Colon (tissue), 2 donors: Measurements from ENCODE around the gene NOTCH3.

Source experiments
- FAIRE-seq: peaks from 2 replicates; lab custom pipeline; 2012; peaks lifted over from hg19 to GRCh38; lab: Jason Lieb, UNC
- donor health status: control.
- donor health status: control.

NOTCH3 gene

GRCh38 chr19:15200553-15201364, at the start of gene NOTCH3:
Gene NOTCH3, minus strand, starts transcription at chr19:15200995. Its CDS starts 90 bp downstream, at chr19:15200905.
- FAIRE-seq: no peak

GRCh38 chr19:15250640-15250993, 49.8 kb upstream of the NOTCH3 start:
- FAIRE-seq: no peak

GRCh38 chr19:15249972-15250639, 49.3 kb upstream of the NOTCH3 start:
- no peak for FAIRE-seq

- FAIRE-seq: no peak
Measured at GRCh38 chr19:15249528-15249874, 48.7 kb upstream of the NOTCH3 start.

GRCh38 chr19:15248648-15249527, 48.1 kb upstream of the NOTCH3 start:
- no peak for FAIRE-seq

- no peak for FAIRE-seq
Measured at GRCh38 chr19:15248106-15248505, 47.3 kb upstream of the NOTCH3 start.

- no peak for FAIRE-seq
Measured at GRCh38 chr19:15247107-15248014, 46.6 kb upstream of the NOTCH3 start.

- no peak for FAIRE-seq
Measured at GRCh38 chr19:15246198-15246481, 45.3 kb upstream of the NOTCH3 start.

GRCh38 chr19:15245370-15246197, 44.8 kb upstream of the NOTCH3 start:
- no peak for FAIRE-seq

- FAIRE-seq: no peak
Measured at GRCh38 chr19:15244808-15245207, 44.0 kb upstream of the NOTCH3 start.

GRCh38 chr19:15244106-15244803, 43.5 kb upstream of the NOTCH3 start:
- no peak for FAIRE-seq

GRCh38 chr19:15243236-15243957, 42.6 kb upstream of the NOTCH3 start:
- FAIRE-seq: no peak

GRCh38 chr19:15241259-15241910, 40.6 kb upstream of the NOTCH3 start:
- no peak for FAIRE-seq

- no peak for FAIRE-seq
Measured at GRCh38 chr19:15240515-15240914, 39.7 kb upstream of the NOTCH3 start.

- FAIRE-seq: no peak
Measured at GRCh38 chr19:15239337-15239949, 38.6 kb upstream of the NOTCH3 start.

GRCh38 chr19:15238639-15239155, 37.9 kb upstream of the NOTCH3 start:
- no peak for FAIRE-seq

- no peak for FAIRE-seq
Measured at GRCh38 chr19:15237759-15238638, 37.2 kb upstream of the NOTCH3 start.
